Activated CD8-positive, alpha-beta memory T cell treated with anti-CD3 and anti-CD28 coated beads, Interleukin-2, amount 50 U/mL, for 24 hours (primary cell): ENCODE data around the gene ATG13.
"Not testable (repeated sequence)": the region's sequence is repeated elsewhere in the genome, so short reads cannot be mapped to it uniquely, and the experiment has no call there.

ENCODE experiments used
- DNase-seq: peaks from one replicate; pipeline ENCODE4 v3.0.0-alpha.2; 2020; ENCODE audit errors: extremely low read depth

ATG13 gene

GRCh38 chr11:46643986-46644385 lies 26.6 kb downstream of the ATG13 start:
- DNase-seq: no peak

- DNase-seq: no peak
Observed at GRCh38 chr11:46649180-46649738, 31.9 kb downstream of the ATG13 start.

GRCh38 chr11:46655631-46656030 lies 38.3 kb downstream of the ATG13 start:
- DNase-seq: no peak

- DNase-seq: no peak
Observed at GRCh38 chr11:46657186-46657585, 39.8 kb downstream of the ATG13 start.

- DNase-seq: no peak
Observed at GRCh38 chr11:46658259-46658658, 40.9 kb downstream of the ATG13 start.

- DNase-seq: no peak
Observed at GRCh38 chr11:46659908-46660307, 42.6 kb downstream of the ATG13 start.

- DNase-seq: no peak
Observed at GRCh38 chr11:46661836-46662235, 44.5 kb downstream of the ATG13 start.

GRCh38 chr11:46662366-46662765 lies 45.0 kb downstream of the ATG13 start:
- no peak for DNase-seq

- DNase-seq: no peak
Observed at GRCh38 chr11:46663277-46663940, 46.1 kb downstream of the ATG13 start.

GRCh38 chr11:46664612-46665011 lies 47.3 kb downstream of the ATG13 start:
- DNase-seq: no peak

GRCh38 chr11:46665356-46665755 lies 48.0 kb downstream of the ATG13 start:
- no peak for DNase-seq

- DNase-seq: no peak
Observed at GRCh38 chr11:46666516-46666915, 49.2 kb downstream of the ATG13 start.

GRCh38 chr11:46667043-46667481 lies 49.7 kb downstream of the ATG13 start:
- DNase-seq: no peak

GRCh38 chr11:46668480-46669085 lies 51.2 kb downstream of the ATG13 start:
- no peak for DNase-seq

GRCh38 chr11:46669711-46670139 lies 52.4 kb downstream of the ATG13 start:
- DNase-seq: no peak

- DNase-seq: not testable (repeated sequence)
Observed at GRCh38 chr11:46670521-46670920, 53.2 kb downstream of the ATG13 start.

- no peak for DNase-seq
Observed at GRCh38 chr11:46671958-46672315, 54.6 kb downstream of the ATG13 start.

- no peak for DNase-seq
Observed at GRCh38 chr11:46672381-46672839, 55.1 kb downstream of the ATG13 start.

- DNase-seq: no peak
Observed at GRCh38 chr11:46673713-46674462, 56.5 kb downstream of the ATG13 start.

GRCh38 chr11:46674463-46675287 lies 57.3 kb downstream of the ATG13 start:
- DNase-seq: no peak

GRCh38 chr11:46675288-46675851 lies 58.0 kb downstream of the ATG13 start:
- no peak for DNase-seq
